MM.1S (cell line): ENCODE measurements around the gene CHAF1B.

Experiments used
- DNase-seq: peaks from one replicate; pipeline ENCODE4 v3.0.0-alpha.2; 2015
- H2AFZ ChIP-seq: fragments of 300-600 bp; sonication (generic); 2 replicates; pipeline ENCODE4 v1.6.0; 2016; ENCODE audit warnings: antibody characterized with exemption, low read length
- H3F3A ChIP-seq: fragments of 300-600 bp; sonication (generic); 2 replicates; pipeline ENCODE4 v1.6.1; 2016; ENCODE audit warnings: mild to moderate bottlenecking, antibody characterized with exemption, low read length, moderate library complexity, mixed read lengths; ENCODE audit not compliant: insufficient read depth
- H3K27ac ChIP-seq: fragments of 300-600 bp; sonication (generic); 2 replicates; pipeline ENCODE4 v1.5.1; 2016; ENCODE audit warnings: mild to moderate bottlenecking, low read length
- H3K27me3 ChIP-seq: fragments of 300-600 bp; sonication (generic); replicated peaks from 2 replicates; pipeline ENCODE4 v1.6.0; 2016; ENCODE audit warnings: low read length; ENCODE audit not compliant: insufficient read depth
- H3K36me3 ChIP-seq: fragments of 300-600 bp; sonication (generic); replicated peaks from 2 replicates; pipeline ENCODE4 v1.6.1; 2016; ENCODE audit warnings: mild to moderate bottlenecking, low read length, mixed read lengths; ENCODE audit not compliant: insufficient read depth
- H3K4me1 ChIP-seq: fragments of 300-600 bp; sonication (generic); 2 replicates; pipeline ENCODE4 v1.6.1; 2016; ENCODE audit warnings: low read length, mixed read lengths
- H3K4me2 ChIP-seq: fragments of 300-600 bp; sonication (generic); 2 replicates; pipeline ENCODE4 v1.6.0; 2016; ENCODE audit warnings: low read depth, low read length
- H3K4me3 ChIP-seq: fragments of 300-600 bp; sonication (generic); 2 replicates; pipeline ENCODE4 v1.5.1; 2016; ENCODE audit warnings: low read length, mixed read lengths
- H3K79me2 ChIP-seq: fragments of 300-600 bp; sonication (generic); 2 replicates; pipeline ENCODE4 v1.6.1; 2016; ENCODE audit warnings: mixed run types, low read length, mixed read lengths
- H3K9ac ChIP-seq: fragments of 300-600 bp; sonication (generic); 2 replicates; pipeline ENCODE4 v1.6.1; 2016; ENCODE audit warnings: low read length, mixed read lengths
- H3K9me2 ChIP-seq: fragments of 300-600 bp; sonication (generic); replicated peaks from 2 replicates; pipeline ENCODE4 v1.6.1; 2016; ENCODE audit warnings: mild to moderate bottlenecking, low read length, mixed read lengths; ENCODE audit not compliant: insufficient read depth
- H3K9me3 ChIP-seq: fragments of 300-600 bp; sonication (generic); replicated peaks from 2 replicates; pipeline ENCODE4 v1.6.1; 2016; ENCODE audit warnings: mild to moderate bottlenecking, low read length, mixed read lengths; ENCODE audit not compliant: insufficient read depth
- H4K20me1 ChIP-seq: fragments of 300-600 bp; sonication (generic); 2 replicates; pipeline ENCODE4 v1.6.1; 2016; ENCODE audit warnings: mild to moderate bottlenecking, low read length, moderate library complexity, mixed read lengths; ENCODE audit not compliant: insufficient read depth
- EZH2 ChIP-seq: fragments of 300-600 bp; sonication (generic); optimal IDR thresholded peaks from 2 replicates; pipeline ENCODE3; 2017; ENCODE audit warnings: low read depth, mild to moderate bottlenecking, antibody characterized with exemption, low read length, mixed read lengths
- EZH2phosphoT487 ChIP-seq: fragments of 300-600 bp; sonication (generic); IDR thresholded peaks from 2 replicates; pipeline ENCODE4 v1.6.1; 2018; ENCODE audit warnings: antibody characterized with exemption, low read length
- TF ChIP-seq, protein P1 (sequence below): fragments of 300-600 bp; sonication (generic); IDR thresholded peaks from 2 replicates; pipeline ENCODE4 v1.5.1; 2016; ENCODE audit warnings: antibody characterized with exemption, low read length, mixed read lengths

CHAF1B gene

DNA sequence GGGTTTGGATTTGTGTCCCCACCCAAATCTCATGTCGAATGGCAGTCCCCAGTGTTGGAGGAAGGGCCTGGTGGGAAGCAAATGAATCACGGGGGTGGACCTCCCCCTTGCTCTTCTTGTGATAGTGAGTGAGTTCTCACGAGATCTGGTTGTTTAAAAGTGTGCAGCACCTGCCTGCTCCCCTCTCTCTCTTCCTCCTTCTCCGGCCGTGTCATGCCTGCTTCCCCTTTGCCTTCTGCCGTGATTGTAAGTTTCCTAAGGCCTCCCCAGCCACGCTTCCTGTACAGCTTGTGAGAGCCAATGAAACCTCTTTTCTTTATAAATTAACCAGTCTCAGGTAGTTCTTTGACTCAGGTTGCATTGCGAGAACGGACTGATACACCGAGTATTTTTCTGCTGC lies 78.8 kb downstream of the CHAF1B start:
- no peak overlapping the region for H2AFZ ChIP-seq
- H3K79me2 ChIP-seq: no peaks in the 10 kb centered on the region

DNA sequence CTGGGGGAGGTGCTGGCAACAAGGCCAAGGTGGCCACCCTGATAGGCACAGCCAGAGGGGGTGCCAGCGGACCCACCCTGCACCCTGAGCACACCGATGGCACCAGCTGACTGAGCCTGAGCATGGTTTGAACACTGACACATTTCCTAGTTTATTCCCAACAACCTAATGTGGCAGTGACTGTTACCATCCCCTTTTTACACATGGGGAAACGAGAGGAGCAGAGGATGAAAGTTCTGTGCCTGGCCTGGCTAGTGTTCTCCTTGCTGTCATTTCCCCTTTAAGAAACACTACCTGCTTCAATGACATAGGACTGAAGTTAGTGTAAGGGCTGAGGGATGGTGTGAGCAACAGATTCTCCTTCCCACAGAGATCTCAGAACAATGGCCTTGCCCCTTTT lies 79.4 kb downstream of the CHAF1B start:
- Histone ChIP-seq H3K4me2 (no peak overlapping the region), H3K79me2 (no peaks in the 10 kb centered on the region), H3K9me2 (no peaks in the 10 kb centered on the region), H3K27me3 (no peaks in the 10 kb centered on the region), H3K9me3 (no peaks in the 10 kb centered on the region), H3F3A (no peaks in the 10 kb centered on the region), H3K9ac (no peak overlapping the region), H3K27ac (no peak overlapping the region), H3K36me3 (no peaks in the 10 kb centered on the region), H3K4me3 (no peak overlapping the region), H4K20me1 (no peaks in the 10 kb centered on the region), H2AFZ (no peak overlapping the region), H3K4me1 (0 out of 2 replicates have a peak, but pooled peaks cover 6% of the 10 kb centered on the region)
- TF ChIP-seq EZH2: no peak
- TF ChIP-seq, protein P1, sequence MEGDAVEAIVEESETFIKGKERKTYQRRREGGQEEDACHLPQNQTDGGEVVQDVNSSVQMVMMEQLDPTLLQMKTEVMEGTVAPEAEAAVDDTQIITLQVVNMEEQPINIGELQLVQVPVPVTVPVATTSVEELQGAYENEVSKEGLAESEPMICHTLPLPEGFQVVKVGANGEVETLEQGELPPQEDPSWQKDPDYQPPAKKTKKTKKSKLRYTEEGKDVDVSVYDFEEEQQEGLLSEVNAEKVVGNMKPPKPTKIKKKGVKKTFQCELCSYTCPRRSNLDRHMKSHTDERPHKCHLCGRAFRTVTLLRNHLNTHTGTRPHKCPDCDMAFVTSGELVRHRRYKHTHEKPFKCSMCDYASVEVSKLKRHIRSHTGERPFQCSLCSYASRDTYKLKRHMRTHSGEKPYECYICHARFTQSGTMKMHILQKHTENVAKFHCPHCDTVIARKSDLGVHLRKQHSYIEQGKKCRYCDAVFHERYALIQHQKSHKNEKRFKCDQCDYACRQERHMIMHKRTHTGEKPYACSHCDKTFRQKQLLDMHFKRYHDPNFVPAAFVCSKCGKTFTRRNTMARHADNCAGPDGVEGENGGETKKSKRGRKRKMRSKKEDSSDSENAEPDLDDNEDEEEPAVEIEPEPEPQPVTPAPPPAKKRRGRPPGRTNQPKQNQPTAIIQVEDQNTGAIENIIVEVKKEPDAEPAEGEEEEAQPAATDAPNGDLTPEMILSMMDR: no peak
- TF ChIP-seq EZH2phosphoT487: no peak
- DNase-seq: no peak

More for the DNA sequence above, 78.8 kb downstream of the CHAF1B start:
- Histone ChIP-seq H4K20me1 (no peaks in the 10 kb centered on the region), H3K9me2 (no peaks in the 10 kb centered on the region), H3K27ac (no peak overlapping the region), H3F3A (no peaks in the 10 kb centered on the region), H3K4me1 (0 out of 2 replicates have a peak, but pooled peaks cover 6% of the 10 kb centered on the region), H3K9me3 (no peaks in the 10 kb centered on the region), H3K27me3 (no peaks in the 10 kb centered on the region), H3K9ac (no peak overlapping the region), H3K4me3 (no peak overlapping the region), H3K36me3 (no peaks in the 10 kb centered on the region), H3K4me2 (no peak overlapping the region)
- no peak for DNase-seq
- no peak for TF ChIP-seq EZH2
- TF ChIP-seq, protein P1: no peak
- TF ChIP-seq EZH2phosphoT487: no peak

DNA sequence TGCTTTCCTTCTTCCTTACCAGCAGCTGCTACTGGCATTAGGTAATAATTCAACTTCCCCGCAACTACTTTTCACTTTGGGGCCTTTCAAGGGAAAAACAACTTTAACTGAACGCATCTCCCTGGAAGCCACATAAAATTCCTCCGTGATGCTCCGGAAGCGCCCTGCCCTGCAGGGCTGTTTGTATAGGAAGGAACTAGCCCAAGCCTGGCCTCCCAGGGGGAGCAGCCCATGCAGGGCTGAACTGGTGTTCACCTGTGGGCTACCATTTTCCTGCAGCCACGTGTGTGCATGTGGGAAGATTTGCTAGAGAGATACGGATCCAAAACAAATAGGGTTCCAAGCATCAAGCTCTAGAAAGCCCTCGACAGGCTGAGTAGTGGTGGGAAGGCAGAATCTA lies 80.3 kb downstream of the CHAF1B start:
- H3K27ac ChIP-seq: no peak overlapping the region
- DNase-seq: no peak
- H3K4me2 ChIP-seq: no peak overlapping the region
- no peak overlapping the region for H3K4me3 ChIP-seq
- H2AFZ ChIP-seq: no peak overlapping the region
- H3F3A ChIP-seq: no peaks in the 10 kb centered on the region
- no peaks in the 10 kb centered on the region for H3K79me2 ChIP-seq
- H3K4me1 ChIP-seq: 0 out of 2 replicates have a peak, but pooled peaks cover 6% of the 10 kb centered on the region
- H3K9me2 ChIP-seq: no peaks in the 10 kb centered on the region
- H3K36me3 ChIP-seq: no peaks in the 10 kb centered on the region
- no peaks in the 10 kb centered on the region for H4K20me1 ChIP-seq
- TF ChIP-seq EZH2phosphoT487 (no peak), EZH2 (no peak)
- TF ChIP-seq, protein P1: no peak
- no peaks in the 10 kb centered on the region for H3K27me3 ChIP-seq
- no peak overlapping the region for H3K9ac ChIP-seq
- no peaks in the 10 kb centered on the region for H3K9me3 ChIP-seq
